Central memory CD8-positive, alpha-beta T cell (primary cell): Measurements from ENCODE around the gene ATP6V0C.

Experiments used
- ATAC-seq: fragments of 150-1000 bp; cut with Tn5 transposase; replicated peaks from 2 replicates; pipeline ENCODE4 v1.10.0; 2022; ENCODE audit warnings: mild to moderate bottlenecking, moderate FRiP score, moderate number of reproducible peaks; ENCODE audit not compliant: poor library complexity, severe bottlenecking; ENCODE audit errors: extremely low read depth
- DNase-seq, 2 donors: peaks; one replicate each; pipeline ENCODE4 v3.0.0; 2021; ENCODE audit warnings: low spot score in 2 of 2
- H3K27ac Mint-ChIP-seq: one replicate; pipeline ENCODE4 v1.8.0; 2022; ENCODE audit warnings: low read depth, mild to moderate bottlenecking, moderate library complexity, mixed read lengths
- H3K27me3 Mint-ChIP-seq: one replicate; pipeline ENCODE4 v1.8.0; 2022; ENCODE audit warnings: mixed read lengths
- H3K36me3 Mint-ChIP-seq: one replicate; pipeline ENCODE4 v1.8.0; 2022; ENCODE audit warnings: mild to moderate bottlenecking, moderate library complexity, mixed read lengths; ENCODE audit not compliant: insufficient read depth
- H3K4me1 Mint-ChIP-seq: one replicate; pipeline ENCODE4 v1.8.0; 2022; ENCODE audit warnings: mixed read lengths
- H3K4me3 Mint-ChIP-seq: one replicate; pipeline ENCODE4 v1.8.0; 2022; ENCODE audit warnings: mild to moderate bottlenecking, moderate library complexity, mixed read lengths
- H3K9me3 Mint-ChIP-seq: one replicate; pipeline ENCODE4 v1.8.0; 2022; ENCODE audit warnings: mixed read lengths

The ATP6V0C gene

GRCh38 chr16:2512735-2513404 is 882 bp upstream of the ATP6V0C start:
- no peaks in the 10 kb centered on the region for H3K27me3 Mint-ChIP-seq
- peak overlapping the region; percentile 96 for H3K27ac Mint-ChIP-seq
- no peaks in the 10 kb centered on the region for H3K9me3 Mint-ChIP-seq
- H3K4me1 Mint-ChIP-seq = peaks cover 52% of the 10 kb centered on the region
- ATAC-seq (no peak), DNase-seq (no peak)
- peaks cover 22% of the 10 kb centered on the region for H3K36me3 Mint-ChIP-seq
- peak overlapping the region; percentile 87 for H3K4me3 Mint-ChIP-seq

- H3K4me1 Mint-ChIP-seq = peaks cover 66% of the 10 kb centered on the region
- H3K4me3 Mint-ChIP-seq = peak overlapping the region; percentile 87
- ATAC-seq = peak; percentile 2
- H3K36me3 Mint-ChIP-seq = peaks cover 25% of the 10 kb centered on the region
- no peaks in the 10 kb centered on the region for H3K9me3 Mint-ChIP-seq
- no peak for DNase-seq
- H3K27ac Mint-ChIP-seq = peak overlapping the region; percentile 96
- H3K27me3 Mint-ChIP-seq = no peaks in the 10 kb centered on the region
These were observed 804 bp downstream of the ATP6V0C start for GRCh38 chr16:2514333-2515179.

- Mint-ChIP-seq H3K27me3 (no peaks in the 10 kb centered on the region), H3K36me3 (peaks cover 32% of the 10 kb centered on the region), H3K27ac (peak overlapping the region; percentile 96), H3K4me1 (peaks cover 73% of the 10 kb centered on the region), H3K9me3 (no peaks in the 10 kb centered on the region), H3K4me3 (peak overlapping the region; percentile 87)
- no peak for ATAC-seq
- no peak for DNase-seq
These were observed 1.6 kb downstream of the ATP6V0C start for GRCh38 chr16:2515180-2515851.

DNA sequence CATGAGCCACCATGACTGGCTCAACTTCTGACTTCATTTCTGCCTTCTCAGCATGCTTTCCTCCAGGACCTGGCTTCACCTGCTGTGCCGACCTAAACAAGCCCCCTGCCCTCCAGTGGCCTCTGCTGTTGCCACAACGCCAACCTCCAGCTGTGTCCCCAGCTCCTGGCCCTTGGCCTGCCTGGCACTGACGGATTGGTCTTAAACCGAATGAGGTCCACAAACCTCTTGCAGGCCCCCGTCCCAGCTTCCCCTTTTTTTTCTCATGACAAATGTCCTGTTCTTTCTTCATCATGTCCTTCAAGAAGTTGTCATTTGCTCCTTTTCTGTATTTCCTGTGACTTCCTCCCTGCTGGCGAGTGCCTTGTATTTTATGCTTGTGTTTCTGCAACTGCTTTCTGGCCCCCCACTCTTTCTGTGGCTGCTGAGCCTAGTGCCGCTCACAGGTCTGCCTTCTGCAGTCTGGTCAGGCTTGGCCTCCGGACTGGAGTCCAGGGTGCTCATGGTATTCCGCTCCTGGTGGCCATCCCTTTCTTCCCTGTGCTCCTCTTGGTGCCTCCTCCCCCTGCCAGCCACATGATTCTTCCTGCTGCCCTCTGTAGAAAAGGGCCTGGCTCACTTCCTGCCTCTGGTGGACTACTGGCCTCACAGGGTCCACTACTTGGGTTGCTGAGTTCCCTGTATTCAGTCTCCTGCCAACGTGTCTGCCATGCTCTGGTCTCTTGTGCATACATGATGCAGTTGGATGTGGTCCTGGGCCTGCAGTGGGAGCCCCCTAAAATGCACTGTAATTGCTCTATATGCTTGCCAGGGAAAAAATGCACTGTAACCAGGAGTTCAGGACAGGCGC is 2.9 kb downstream of the ATP6V0C start:
- H3K27me3 Mint-ChIP-seq = no peaks in the 10 kb centered on the region
- H3K4me3 Mint-ChIP-seq = peak overlapping the region; percentile 87
- DNase-seq (no peak), ATAC-seq (no peak)
- H3K36me3 Mint-ChIP-seq = peaks cover 41% of the 10 kb centered on the region
- peaks cover 79% of the 10 kb centered on the region for H3K4me1 Mint-ChIP-seq
- peak overlapping the region; percentile 96 for H3K27ac Mint-ChIP-seq
- no peaks in the 10 kb centered on the region for H3K9me3 Mint-ChIP-seq

- H3K27ac Mint-ChIP-seq = peak overlapping the region; percentile 93
- peaks cover 46% of the 10 kb centered on the region for H3K36me3 Mint-ChIP-seq
- no peak for DNase-seq
- ATAC-seq = no peak
- no peaks in the 10 kb centered on the region for H3K27me3 Mint-ChIP-seq
- H3K4me3 Mint-ChIP-seq = peak overlapping the region; percentile 87
- no peaks in the 10 kb centered on the region for H3K9me3 Mint-ChIP-seq
- H3K4me1 Mint-ChIP-seq = peaks cover 66% of the 10 kb centered on the region
These were observed 4.3 kb downstream of the ATP6V0C start for GRCh38 chr16:2517954-2518605.

DNA sequence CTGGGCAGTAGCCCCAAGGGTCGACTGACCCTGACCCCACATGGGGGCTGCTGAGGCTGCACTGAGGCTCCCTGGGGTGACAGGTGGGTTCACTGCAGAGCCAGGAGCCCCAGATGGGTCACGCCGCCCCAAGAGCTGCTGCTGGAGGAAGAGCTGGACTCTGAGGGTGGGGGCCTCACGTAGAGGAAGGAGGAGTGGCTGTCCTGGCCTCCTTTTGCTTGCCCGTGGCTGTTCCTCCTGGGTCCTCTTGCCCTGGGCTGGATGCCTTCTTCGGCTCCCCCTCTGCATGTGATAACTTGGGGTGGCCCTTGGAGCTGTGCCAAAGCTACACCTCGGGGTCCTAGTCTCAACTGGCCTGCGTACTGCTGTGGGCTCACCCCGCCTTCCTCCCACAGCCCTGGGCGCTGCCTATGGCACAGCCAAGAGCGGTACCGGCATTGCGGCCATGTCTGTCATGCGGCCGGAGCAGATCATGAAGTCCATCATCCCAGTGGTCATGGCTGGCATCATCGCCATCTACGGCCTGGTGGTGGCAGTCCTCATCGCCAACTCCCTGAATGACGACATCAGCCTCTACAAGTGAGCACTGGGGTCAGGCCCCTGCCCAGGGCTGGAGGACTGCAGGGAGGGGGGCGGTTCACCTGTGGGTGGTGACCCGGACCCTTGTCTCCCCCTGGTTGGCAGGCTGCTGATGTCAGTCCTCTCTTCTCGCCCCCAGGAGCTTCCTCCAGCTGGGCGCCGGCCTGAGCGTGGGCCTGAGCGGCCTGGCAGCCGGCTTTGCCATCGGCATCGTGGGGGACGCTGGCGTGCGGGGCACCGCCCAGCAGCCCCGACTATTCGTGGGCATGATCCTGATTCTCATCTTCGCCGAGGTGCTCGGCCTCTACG is 5.3 kb downstream of the ATP6V0C start:
- Mint-ChIP-seq H3K4me3 (peak overlapping the region; percentile 79), H3K36me3 (peaks cover 43% of the 10 kb centered on the region), H3K27ac (peak overlapping the region; percentile 93), H3K9me3 (no peaks in the 10 kb centered on the region), H3K4me1 (peaks cover 67% of the 10 kb centered on the region), H3K27me3 (no peaks in the 10 kb centered on the region)
- ATAC-seq (no peak), DNase-seq (no peak)

DNA sequence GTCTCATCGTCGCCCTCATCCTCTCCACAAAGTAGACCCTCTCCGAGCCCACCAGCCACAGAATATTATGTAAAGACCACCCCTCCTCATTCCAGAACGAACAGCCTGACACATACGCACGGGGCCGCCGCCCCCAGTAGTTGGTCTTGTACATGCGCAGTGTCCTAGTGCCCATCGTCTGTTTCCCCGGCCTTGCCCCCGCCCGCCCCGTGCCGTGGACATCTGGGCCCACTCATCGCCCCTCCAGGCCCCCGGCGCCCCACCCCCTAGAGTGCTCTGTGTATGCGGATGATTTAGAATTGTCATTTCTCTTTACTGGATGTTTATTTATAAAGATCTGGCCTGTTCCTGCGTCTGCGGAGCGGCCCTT is 5.9 kb downstream of the ATP6V0C start:
- H3K36me3 Mint-ChIP-seq = peaks cover 47% of the 10 kb centered on the region
- no peak for DNase-seq

GRCh38 chr16:2520097-2520783 is 6.5 kb downstream of the ATP6V0C start, which contains the start of gene AMDHD2:
AMDHD2 (plus strand) TSS chr16:2520371; CDS start chr16:2520459, 88 bp downstream.
- ATAC-seq (peak; percentile 69), DNase-seq (peak; percentile 85 to 87)
- Mint-ChIP-seq H3K4me1 (peaks cover 65% of the 10 kb centered on the region), H3K27me3 (no peaks in the 10 kb centered on the region), H3K4me3 (peak within 1 kb of the TSS; percentile 79), H3K9me3 (no peaks in the 10 kb centered on the region), H3K27ac (peak within 1 kb of the TSS; percentile 93), H3K36me3 (peaks cover 46% of the 10 kb centered on the region)

More for the DNA sequence above, 5.9 kb downstream of the ATP6V0C start:
- Mint-ChIP-seq H3K4me1 (peaks cover 71% of the 10 kb centered on the region), H3K27me3 (no peaks in the 10 kb centered on the region), H3K9me3 (no peaks in the 10 kb centered on the region), H3K27ac (peak overlapping the region; percentile 93), H3K4me3 (peak overlapping the region; percentile 79)
- no peak for ATAC-seq

- H3K4me3 Mint-ChIP-seq = peak overlapping the region; percentile 79
- peak; percentile 84 for ATAC-seq
- H3K27me3 Mint-ChIP-seq = no peaks in the 10 kb centered on the region
- H3K27ac Mint-ChIP-seq = peak overlapping the region; percentile 93
- DNase-seq = peak; percentile 60 to 77
- H3K9me3 Mint-ChIP-seq = no peaks in the 10 kb centered on the region
- H3K36me3 Mint-ChIP-seq = peaks cover 43% of the 10 kb centered on the region
- peaks cover 58% of the 10 kb centered on the region for H3K4me1 Mint-ChIP-seq
These were observed 7.2 kb downstream of the ATP6V0C start for GRCh38 chr16:2520784-2521531.

DNA sequence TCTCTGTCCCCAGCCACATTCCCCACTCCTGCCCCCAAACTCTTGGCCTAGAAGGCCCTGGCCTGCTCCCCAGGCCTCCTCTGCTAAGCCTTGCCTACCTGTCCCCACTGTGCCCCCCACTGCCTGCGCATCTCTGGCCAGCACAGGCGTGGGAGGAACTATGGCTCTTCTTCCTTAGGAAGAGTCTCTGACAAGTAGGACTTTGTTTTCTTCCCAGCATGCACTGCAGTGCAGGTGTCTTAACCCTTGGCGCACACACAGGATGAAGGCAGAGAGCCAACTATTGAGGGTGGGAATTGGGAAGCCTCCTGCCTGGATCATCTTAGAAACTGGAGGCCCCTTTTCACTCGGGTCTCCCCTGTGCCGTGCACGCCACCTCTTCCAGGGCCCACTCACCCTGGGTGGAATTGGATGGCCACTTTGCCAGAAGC is 10.1 kb downstream of the ATP6V0C start:
- Mint-ChIP-seq H3K36me3 (peaks cover 43% of the 10 kb centered on the region), H3K4me1 (peaks cover 37% of the 10 kb centered on the region), H3K27ac (no peak overlapping the region), H3K9me3 (no peaks in the 10 kb centered on the region), H3K27me3 (no peaks in the 10 kb centered on the region), H3K4me3 (no peak overlapping the region)
- ATAC-seq (no peak), DNase-seq (no peak)
